Measurements from ENCODE around the gene DBX2.

DBX2 gene

GRCh38 chr12:45049912-45050750 is 768 bp downstream of the DBX2 start:
- TF ChIP-seq CTCF (IDR thresholded peaks at IDR 0.05; ENCODE audit: insufficient read depth, low read length, missing control alignments) = no peak
- ChIA-PET POLR2A (no interaction called here), CTCF (no interaction called here)
- DNase-seq (ENCODE audit: low read depth, low spot score) = no peak
- H3K4me3 ChIP-seq (ENCODE audit: low read depth, low read length) = no peak overlapping the region

GRCh38 chr12:45042599-45042998 is 8.3 kb downstream of the DBX2 start:
- TF ChIP-seq CTCF (IDR thresholded peaks at IDR 0.05; ENCODE audit: insufficient read depth, low read length, missing control alignments) = no peak
- DNase-seq (ENCODE audit: low read depth, low spot score) = no peak
- ChIA-PET POLR2A (no interaction called here), CTCF (no interaction called here)
- H3K4me3 ChIP-seq (ENCODE audit: low read depth, low read length) = no peak overlapping the region

GRCh38 chr12:45040977-45041376 is 9.9 kb downstream of the DBX2 start:
- CTCF ChIA-PET = no interaction called here
- no peak for DNase-seq (ENCODE audit: low read depth, low spot score)
- H3K4me3 ChIP-seq (ENCODE audit: low read depth, low read length) = no peak overlapping the region
- TF ChIP-seq CTCF (IDR thresholded peaks at IDR 0.05; ENCODE audit: insufficient read depth, low read length, missing control alignments) = no peak
- POLR2A ChIA-PET = no interaction called here

- DNase-seq (ENCODE audit: low read depth, low spot score) = no peak
- no peak for TF ChIP-seq CTCF (IDR thresholded peaks at IDR 0.05; ENCODE audit: insufficient read depth, low read length, missing control alignments)
- CTCF ChIA-PET = no interaction called here
- no peak overlapping the region for H3K4me3 ChIP-seq (ENCODE audit: low read depth, low read length)
- POLR2A ChIA-PET = no interaction called here
These were observed 11.1 kb downstream of the DBX2 start for GRCh38 chr12:45039757-45040156.

GRCh38 chr12:45034861-45035265 is 16.0 kb downstream of the DBX2 start:
- ChIA-PET POLR2A (no interaction called here), CTCF (no interaction called here)
- no peak overlapping the region for H3K4me3 ChIP-seq (ENCODE audit: low read depth, low read length)
- no peak for TF ChIP-seq CTCF (IDR thresholded peaks at IDR 0.05; ENCODE audit: insufficient read depth, low read length, missing control alignments)
- DNase-seq (ENCODE audit: low read depth, low spot score) = no peak

GRCh38 chr12:45017916-45018315 is 33.0 kb downstream of the DBX2 start:
- DNase-seq (ENCODE audit: low read depth, low spot score) = no peak
- POLR2A ChIA-PET = no interaction called here
- TF ChIP-seq CTCF (IDR thresholded peaks at IDR 0.05; ENCODE audit: insufficient read depth, low read length, missing control alignments) = no peak
- no peak overlapping the region for H3K4me3 ChIP-seq (ENCODE audit: low read depth, low read length)
- CTCF ChIA-PET = no interaction called here
